ENCODE measurements around the gene MLF2.

DNA sequence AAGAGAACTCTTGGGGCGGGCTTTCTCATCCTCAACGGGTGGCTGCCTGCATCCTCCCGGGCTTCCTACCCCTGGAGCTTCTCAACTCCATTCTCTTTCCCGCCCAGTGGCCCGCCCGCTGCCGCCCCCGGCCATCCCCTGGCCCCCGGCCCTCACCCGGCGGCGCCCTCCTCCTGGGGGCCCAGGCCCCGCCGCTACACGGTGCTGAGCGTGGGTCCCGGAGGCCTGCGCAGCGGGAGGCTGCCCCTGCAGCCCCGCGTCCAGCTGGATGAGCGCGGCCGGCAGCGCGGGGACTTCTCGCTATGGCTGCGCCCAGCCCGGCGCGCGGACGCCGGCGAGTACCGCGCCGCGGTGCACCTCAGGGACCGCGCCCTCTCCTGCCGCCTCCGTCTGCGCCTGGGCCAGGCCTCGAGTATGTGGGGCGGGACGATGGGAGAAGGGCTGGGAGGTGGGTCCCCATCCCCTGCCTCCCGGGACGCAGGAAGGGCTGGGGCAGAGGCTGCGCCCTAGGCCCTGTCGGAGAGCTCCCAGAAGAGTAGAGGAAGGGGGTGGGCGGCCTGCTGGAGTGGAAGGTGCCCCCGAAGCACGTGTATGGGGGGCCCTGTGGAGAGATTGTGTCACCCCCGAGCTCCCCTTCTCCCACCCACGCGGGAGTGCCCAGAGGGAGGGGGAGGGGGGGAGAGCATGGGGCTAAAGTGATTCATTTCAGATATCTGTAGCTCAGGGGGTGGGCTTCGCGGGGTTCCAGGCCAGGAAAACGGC, 20.8 kb upstream of the MLF2 start:
- TF ChIP-seq POLR2AphosphoS5 (IDR thresholded peaks at IDR 0.05) = no peak
- TF ChIP-seq, protein P1, sequence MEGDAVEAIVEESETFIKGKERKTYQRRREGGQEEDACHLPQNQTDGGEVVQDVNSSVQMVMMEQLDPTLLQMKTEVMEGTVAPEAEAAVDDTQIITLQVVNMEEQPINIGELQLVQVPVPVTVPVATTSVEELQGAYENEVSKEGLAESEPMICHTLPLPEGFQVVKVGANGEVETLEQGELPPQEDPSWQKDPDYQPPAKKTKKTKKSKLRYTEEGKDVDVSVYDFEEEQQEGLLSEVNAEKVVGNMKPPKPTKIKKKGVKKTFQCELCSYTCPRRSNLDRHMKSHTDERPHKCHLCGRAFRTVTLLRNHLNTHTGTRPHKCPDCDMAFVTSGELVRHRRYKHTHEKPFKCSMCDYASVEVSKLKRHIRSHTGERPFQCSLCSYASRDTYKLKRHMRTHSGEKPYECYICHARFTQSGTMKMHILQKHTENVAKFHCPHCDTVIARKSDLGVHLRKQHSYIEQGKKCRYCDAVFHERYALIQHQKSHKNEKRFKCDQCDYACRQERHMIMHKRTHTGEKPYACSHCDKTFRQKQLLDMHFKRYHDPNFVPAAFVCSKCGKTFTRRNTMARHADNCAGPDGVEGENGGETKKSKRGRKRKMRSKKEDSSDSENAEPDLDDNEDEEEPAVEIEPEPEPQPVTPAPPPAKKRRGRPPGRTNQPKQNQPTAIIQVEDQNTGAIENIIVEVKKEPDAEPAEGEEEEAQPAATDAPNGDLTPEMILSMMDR (IDR thresholded peaks at IDR 0.05) = no peak
- no peak for TF ChIP-seq POLR2A (IDR thresholded peaks at IDR 0.05)
